Ovary (tissue), 3 donors: Measurements from ENCODE around the gene FGF5.

Experiments used
- CTCF ChIP-seq, 3 donors: fragments of 450-650 bp in 2 of 3; fragments of 200-600 bp in 1 of 3; IDR thresholded peaks; one replicate each; pipeline versions ENCODE4 v1.5.1 to v1.8.0; 2016 to 2022; ENCODE audit warnings: antibody characterized with exemption in 3 of 3, mild to moderate bottlenecking in 1 of 3
- POLR2A ChIP-seq: fragments of 450-650 bp; IDR thresholded peaks from one replicate; pipeline ENCODE4 v1.6.1; 2017; ENCODE audit warnings: antibody characterized with exemption, mild to moderate bottlenecking, moderate library complexity
- donor health status: DM: no; HTN: no; CAD: no.

GRCh38 chr4:80286451-80286850, 20.0 kb downstream of the FGF5 start:
- TF ChIP-seq CTCF (IDR thresholded peaks at IDR 0.05) (no peak), POLR2A (no peak)
